ENCODE results near the gene RALY.
A peak's percentile ranks its signal among the peaks of the same experiment; 100 is the strongest.
"Not testable (repeated sequence)": the region's sequence is repeated elsewhere in the genome, so short reads cannot be mapped to it uniquely, and the experiment has no call there.

Gene RALY

GRCh38 chr20:34015401-34016335 lies 22.0 kb downstream of the RALY start:
- no peak for DNase-seq (ENCODE audit: low read depth in 2 of 2)

GRCh38 chr20:34016736-34017135 lies 23.0 kb downstream of the RALY start:
- DNase-seq (ENCODE audit: low read depth in 2 of 2): no peak

DNA sequence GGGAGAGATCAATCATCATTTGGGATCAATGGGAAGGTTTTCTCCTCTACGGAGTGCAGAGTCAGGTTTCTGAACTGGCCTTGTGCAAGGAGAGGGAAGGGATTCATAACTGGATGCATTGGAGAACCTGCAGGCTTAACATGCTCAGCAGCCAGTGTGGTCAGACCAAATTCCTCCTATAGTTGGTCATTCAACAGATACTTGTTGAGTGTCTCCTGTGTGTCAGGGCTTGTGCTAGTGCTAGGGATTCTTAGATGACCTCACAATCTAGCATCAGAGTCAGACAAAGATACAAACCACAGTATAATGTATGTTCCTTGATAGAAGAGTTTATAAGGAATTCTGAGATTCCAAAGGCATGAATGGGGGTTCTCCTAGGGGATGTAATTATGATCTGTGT lies 23.9 kb downstream of the RALY start:
- no peak for DNase-seq (ENCODE audit: low read depth in 2 of 2)

DNA sequence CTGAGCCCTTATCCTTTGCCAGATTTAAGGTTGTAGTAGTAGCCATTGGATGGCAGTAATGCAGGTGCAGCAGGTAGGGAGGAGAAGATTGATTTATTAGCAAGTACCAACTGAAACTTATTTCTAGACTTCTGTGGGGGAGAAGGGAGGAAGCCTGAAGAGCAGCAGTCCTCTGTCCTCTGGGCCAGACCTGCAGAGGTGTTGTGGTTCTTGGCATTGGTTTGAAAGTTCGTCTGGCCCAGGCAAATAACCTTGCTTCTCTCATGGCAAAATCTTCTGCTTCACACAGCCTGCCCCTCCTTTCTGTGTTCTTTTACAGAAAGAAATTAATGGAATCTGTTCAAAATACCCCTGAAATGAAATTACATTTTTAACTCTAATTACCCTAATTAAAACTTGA lies 24.5 kb downstream of the RALY start:
- DNase-seq (ENCODE audit: low read depth in 2 of 2): no peak

- no peak for DNase-seq (ENCODE audit: low read depth in 2 of 2)
These were observed 28.6 kb downstream of the RALY start for GRCh38 chr20:34022151-34022838.

DNA sequence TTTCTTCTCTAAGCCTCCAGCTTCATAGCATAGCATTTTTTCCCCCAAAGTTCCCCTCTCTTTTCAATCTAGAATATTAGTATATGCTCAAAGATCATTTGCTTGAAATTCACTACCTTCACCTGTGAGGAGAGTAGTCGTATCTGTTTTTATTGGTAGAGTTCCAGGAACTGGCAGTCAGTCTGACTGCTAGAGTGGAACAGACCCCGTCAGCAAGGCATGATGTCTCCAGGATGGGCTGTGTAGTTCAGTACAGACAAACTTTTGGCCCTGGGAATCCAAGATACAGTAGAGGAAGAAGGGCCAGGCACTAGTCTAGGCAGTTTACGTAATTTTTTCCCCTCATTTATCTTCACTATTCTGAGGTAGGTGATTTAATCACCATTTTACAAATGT lies 29.1 kb downstream of the RALY start:
- no peak for DNase-seq (ENCODE audit: low read depth in 2 of 2)

DNA sequence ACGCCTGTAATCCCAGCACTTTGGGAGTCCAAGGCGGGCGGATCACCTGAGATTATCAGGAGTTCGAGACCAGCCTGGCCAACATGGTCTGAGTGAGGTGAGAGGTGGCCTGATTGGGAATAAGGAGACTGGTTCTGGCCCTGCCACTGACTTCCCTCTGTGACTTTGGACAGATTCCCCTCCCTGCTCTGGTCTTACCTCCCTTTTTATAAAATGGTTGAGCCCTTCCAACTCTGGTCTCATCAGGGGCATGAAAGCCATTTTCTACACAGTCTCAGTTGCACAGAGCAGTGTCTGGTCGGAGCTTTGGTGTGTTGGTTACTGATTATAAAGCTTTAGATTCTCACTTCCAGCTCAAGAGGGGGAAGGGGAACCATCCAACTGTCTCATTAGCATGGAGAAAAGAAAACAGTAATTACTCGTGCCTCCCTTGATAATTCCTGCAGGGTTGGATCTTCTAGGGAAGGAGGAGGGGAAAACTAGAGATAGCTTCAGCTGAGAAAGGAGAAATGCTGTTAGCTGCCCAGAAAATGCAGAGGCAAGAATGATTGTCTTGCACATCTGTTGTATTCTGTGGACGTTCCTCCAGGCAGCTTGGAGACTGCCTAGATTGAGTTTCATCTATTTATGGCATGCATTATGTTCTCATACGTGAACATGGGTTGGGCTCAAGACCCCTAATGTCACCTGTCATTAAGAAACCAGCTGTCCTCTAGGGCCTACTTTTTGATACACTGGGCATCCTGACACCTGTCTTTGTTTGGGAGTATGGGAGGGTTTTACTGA lies 30.4 kb downstream of the RALY start:
- no peak for DNase-seq (ENCODE audit: low read depth in 2 of 2)

DNA sequence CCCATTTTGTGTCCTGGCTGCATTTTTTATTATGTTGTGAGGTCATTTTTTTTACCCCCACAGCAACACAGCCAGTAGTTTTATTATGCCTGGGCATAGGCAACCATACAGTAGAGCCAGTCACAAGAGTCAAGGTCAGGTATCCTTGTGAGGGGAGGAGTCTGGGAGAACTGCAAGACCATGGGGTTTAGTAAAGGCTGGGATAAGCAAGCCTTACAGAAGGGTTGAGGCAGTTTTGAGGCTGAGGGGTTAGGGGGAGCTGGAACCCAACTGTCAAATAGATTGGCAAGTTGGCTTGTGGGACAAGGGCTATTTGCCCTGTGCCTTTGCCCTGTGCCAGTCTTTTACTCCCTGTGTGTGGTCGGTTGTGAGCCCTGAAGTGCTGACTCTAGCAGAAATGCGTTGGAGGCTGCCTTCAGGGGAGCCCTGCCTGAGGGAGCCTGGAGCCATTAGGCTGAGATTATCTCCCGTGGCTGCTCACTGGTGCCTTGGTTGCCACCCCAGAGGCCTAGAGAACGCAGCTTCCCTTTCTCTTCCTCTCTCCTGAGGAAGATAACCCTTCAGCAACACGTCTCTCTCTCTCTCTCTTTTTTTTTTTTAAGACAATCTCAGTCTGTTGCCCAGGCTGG lies 31.1 kb downstream of the RALY start:
- no peak for DNase-seq (ENCODE audit: low read depth in 2 of 2)

- not testable (repeated sequence) for DNase-seq (ENCODE audit: low read depth in 2 of 2)
These were observed 34.3 kb downstream of the RALY start for GRCh38 chr20:34028013-34028412.

DNA sequence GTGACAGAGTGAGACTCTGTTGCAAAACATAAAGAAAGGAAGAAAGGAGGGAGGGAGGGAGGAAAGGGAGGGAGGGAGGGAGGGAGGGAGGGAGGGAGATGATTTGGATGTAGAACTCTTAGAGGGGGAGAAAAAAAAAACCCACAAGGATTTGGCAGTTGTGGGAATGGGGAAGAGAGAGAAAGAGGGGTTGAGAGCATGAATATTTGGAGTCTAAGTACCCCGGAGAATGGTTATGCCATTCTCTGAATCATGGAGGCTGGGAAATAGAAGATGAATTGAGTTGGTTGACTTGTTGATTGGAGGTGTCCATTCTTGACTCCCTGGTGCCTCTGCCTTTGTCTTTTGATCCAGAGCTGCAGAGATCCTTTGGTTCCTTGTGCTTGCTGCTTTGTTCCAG lies 35.7 kb downstream of the RALY start:
- no peak for DNase-seq (ENCODE audit: low read depth in 2 of 2)

DNA sequence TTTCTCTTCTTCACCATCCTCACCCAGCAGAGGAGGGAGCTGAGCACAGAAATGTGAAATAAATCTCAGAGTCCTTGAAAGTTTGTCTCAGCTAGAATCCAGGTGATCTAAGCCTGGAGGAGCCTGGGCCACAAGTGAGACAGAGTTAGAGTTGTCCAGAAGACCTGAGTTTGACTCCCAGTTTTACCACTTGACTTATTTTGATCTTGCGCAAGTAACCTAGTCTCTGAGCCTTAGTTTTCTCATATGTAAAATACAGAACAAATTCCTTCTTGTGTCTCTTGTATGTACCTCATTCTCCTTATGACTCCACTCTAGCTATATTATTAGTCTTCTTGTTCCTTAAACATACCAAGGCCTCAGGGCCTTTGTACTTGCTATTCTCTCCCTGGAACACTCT lies 36.7 kb downstream of the RALY start:
- DNase-seq (ENCODE audit: low read depth in 2 of 2): no peak

GRCh38 chr20:34033903-34034302 lies 40.2 kb downstream of the RALY start:
- DNase-seq (ENCODE audit: low read depth in 2 of 2): no peak

- DNase-seq (ENCODE audit: low read depth in 2 of 2): peak; percentile 25 to 29
These were observed 43.4 kb downstream of the RALY start for GRCh38 chr20:34037121-34037520.

GRCh38 chr20:34037767-34038166 lies 44.1 kb downstream of the RALY start:
- no peak for DNase-seq (ENCODE audit: low read depth in 2 of 2)

GRCh38 chr20:34040300-34040995 lies 46.7 kb downstream of the RALY start:
- no peak for DNase-seq (ENCODE audit: low read depth in 2 of 2)

GRCh38 chr20:34041226-34041625 lies 47.5 kb downstream of the RALY start:
- no peak for DNase-seq (ENCODE audit: low read depth in 2 of 2)

GRCh38 chr20:34042262-34042661 lies 48.6 kb downstream of the RALY start:
- DNase-seq (ENCODE audit: low read depth in 2 of 2): no peak

- no peak for DNase-seq (ENCODE audit: low read depth in 2 of 2)
These were observed 49.3 kb downstream of the RALY start for GRCh38 chr20:34043025-34043424.

- DNase-seq (ENCODE audit: low read depth in 2 of 2): no peak
These were observed 51.6 kb downstream of the RALY start for GRCh38 chr20:34045294-34045693.

- no peak for DNase-seq (ENCODE audit: low read depth in 2 of 2)
These were observed 52.4 kb downstream of the RALY start for GRCh38 chr20:34045930-34046725.
